Putamen (tissue), 1 donor: ENCODE measurements around the gene RTL5.
"Not testable (repeated sequence)": the region's sequence is repeated elsewhere in the genome, so short reads cannot be mapped to it uniquely, and the experiment has no call there.

ENCODE experiments used
- DNase-seq: peaks from one replicate; pipeline ENCODE4 v3.0.0-alpha.2; 2016; ENCODE audit warnings: low spot score

RTL5 gene

DNA sequence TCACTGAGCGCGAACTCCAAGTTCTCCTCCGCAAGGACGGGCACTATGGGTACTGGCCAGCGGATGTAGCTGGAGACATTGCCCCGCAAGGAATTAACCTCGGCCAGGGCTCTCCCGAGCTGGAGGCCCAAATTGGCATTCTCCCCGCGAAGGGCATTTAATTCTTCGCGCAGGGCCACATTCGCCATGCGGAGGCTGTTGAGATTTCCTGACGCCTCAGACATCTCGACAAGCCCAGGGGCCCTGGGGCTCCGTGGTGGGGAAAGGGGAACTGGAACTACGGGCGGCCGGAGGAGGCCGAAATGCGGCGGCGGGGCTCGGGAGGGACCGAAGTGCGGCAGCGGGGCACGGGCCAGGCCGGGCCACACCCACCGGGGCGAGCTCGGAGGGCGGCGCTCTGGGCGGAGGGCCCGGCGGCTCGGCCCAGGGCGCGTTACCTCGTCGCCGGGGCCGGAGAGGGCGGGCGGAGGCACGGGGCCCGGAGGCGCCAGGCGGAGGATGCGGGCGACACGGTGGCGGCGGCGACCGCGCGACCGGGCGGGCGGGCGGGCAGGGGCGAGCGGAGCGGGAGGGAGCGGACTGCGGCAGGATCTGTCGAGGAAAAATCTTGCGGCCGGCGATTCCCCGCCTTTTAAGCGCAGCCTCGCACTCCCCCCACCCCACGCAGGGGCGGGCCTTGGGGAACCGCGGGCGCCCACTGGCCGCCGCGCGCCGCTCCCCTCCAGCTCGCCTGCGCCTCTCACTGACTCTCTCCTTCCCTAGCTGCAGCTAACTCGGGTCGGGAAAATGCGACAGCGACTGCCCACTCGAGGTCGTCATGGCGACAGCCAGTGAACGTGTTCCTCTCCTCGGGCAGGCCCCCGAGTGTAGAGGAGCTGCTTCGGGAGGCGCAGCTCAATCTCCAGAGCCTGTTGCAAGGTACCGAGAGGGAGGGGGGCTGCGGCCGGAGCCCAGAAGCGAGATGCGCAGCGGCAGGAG, at the start of gene RTL5:
TSS of gene RTL5 (minus strand) at position 599 of the 978 bp plus-strand sequence.
- DNase-seq, result peak; percentile 89

DNA sequence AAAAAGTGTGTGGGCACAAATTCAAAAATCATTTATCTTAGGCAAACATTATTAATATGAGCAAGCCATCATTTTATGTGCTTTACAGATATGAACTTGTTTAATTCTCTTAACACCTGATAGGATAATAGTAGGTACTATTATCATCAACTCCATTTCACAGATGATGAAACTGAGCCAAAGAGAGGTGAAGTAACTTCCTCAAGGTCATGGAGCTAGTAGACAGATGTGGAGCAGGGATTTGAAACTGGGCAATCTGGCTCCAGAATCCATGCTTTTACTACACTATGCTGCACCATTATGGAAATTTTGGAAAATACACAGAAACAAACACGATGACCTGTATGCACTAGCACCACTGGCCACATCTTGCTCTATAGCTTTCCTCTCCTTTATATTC, 48.8 kb upstream of the RTL5 start:
- DNase-seq, result no peak

DNA sequence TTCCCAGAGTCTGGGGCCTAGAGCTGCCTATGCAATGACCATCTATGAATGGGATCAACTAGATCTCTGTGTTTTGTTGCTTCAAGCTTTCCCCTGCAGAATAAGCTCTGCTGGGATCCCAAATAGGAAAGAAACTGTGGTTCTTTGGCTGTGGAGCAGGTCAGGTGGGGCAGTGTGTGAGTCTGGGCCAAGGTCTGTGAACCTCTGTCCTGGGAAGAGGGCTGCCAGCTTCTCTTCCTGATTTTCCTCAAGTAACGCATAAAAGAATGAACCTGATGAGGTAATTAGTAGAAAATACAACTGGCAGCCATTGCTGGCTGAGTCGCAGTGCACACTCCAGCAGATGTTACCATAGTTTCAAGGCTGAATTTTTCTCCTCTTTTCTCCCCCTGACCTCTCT, 45.3 kb upstream of the RTL5 start:
- no peak for DNase-seq

DNA sequence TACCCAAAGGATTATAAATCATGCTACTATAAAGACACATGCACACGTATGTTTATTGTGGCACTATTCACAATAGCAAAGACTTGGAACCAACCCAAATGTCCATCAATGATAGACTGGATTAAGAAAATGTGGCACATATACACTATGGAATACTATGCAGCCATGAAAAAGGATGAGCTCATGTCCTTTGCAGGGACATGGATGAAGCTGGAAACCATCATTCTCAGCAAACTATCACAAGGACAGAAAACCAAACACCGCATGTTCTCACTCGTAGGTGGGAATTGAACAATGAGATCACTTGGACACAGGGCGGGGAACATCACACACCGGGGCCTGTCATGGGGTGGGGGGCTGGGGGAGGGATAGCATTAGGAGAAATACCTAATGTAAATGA, 44.6 kb upstream of the RTL5 start:
- DNase-seq, result not testable (repeated sequence)

GRCh38 chrX:72169008-72169728, 37.5 kb upstream of the RTL5 start:
- DNase-seq, result no peak

DNA sequence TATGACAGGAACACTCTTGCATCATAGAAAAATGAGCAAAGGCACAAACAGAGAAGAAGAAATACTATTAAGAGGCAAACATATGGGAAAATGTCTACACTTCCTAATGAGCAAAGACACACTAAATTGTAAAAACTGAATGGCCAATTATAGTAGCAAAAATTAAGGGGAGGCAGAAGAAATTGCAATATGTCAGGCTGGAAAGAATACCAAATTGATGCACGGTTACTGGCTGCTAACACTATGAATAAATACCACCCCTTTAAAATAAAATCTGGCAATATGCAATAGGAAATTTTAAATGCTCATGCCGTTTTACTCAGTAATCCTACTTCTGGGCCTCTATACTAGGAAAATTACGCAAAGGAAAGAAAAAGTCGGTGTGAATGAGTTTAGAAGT, 33.8 kb upstream of the RTL5 start:
- no peak for DNase-seq

GRCh38 chrX:72159769-72160168, 28.1 kb upstream of the RTL5 start:
- no peak for DNase-seq

DNA sequence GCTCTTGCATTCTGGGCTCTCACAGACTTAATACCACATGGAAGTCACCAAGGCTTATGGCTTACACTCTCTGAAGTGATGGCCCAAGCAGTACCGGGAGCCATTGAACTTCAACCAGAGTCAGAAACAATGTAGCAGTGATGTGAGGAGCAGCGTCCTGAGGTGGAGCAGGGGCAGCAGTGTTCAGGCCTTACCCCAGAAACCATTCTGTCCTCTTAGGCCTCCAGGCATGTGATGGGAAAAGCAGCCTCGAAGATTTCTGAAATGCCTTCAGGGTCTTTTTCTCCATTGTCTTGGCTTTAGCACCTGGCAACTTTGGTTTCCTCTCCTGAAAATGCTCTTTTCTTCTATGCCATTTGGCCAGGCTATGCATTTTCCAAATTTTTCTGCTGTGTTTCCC, 27.1 kb upstream of the RTL5 start:
- DNase-seq, result no peak

- no peak for DNase-seq
Measured at GRCh38 chrX:72146527-72146926, 14.8 kb upstream of the RTL5 start.

- DNase-seq, result no peak
Measured at GRCh38 chrX:72145181-72145580, 13.5 kb upstream of the RTL5 start.

GRCh38 chrX:72143609-72143907, 11.8 kb upstream of the RTL5 start:
- no peak for DNase-seq

- DNase-seq, result no peak
Measured at GRCh38 chrX:72142794-72143608, 11.3 kb upstream of the RTL5 start.

DNA sequence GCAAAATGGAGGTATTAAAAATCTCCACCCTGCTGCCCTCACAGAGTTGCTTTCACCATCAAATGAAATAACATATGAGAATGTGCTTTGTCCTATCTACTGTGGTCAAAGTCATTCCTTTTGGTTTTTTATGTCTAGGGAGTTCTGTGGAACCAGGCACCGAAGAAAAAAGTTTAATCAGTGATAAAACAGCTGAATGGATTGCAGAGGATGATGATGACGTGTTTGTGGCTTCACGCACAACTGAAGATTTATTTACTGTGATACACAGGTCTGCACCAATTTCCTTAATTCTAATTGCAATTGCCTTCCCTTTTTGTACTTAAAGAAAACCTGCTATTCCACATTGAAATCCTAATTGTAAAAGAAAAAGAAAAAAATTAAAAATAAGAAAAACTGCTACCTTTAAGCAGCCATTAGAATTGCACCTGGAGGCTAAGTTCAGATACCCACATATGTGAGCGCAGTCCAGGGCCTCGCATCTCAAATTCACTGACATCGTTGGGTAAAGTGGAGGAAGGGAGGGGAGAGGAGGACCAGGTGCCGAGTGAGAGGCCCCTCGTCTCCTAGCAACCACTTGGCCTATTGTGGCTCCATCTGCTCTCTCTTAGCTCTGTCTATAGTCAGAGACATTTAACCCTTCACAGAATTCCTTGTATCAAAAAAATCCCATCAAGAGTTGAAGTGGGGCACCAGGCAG, 10.5 kb upstream of the RTL5 start:
- DNase-seq, result no peak

- no peak for DNase-seq
Measured at GRCh38 chrX:72141372-72142004, 9.8 kb upstream of the RTL5 start.

GRCh38 chrX:72139538-72139937, 7.8 kb upstream of the RTL5 start:
- no peak for DNase-seq

- DNase-seq, result no peak
Measured at GRCh38 chrX:72137846-72138495, 6.3 kb upstream of the RTL5 start.

GRCh38 chrX:72133851-72134546, 2.3 kb upstream of the RTL5 start:
- no peak for DNase-seq

GRCh38 chrX:72132456-72132855, 741 bp upstream of the RTL5 start:
- no peak for DNase-seq

- DNase-seq, result no peak
Measured at GRCh38 chrX:72130762-72131250, 909 bp downstream of the RTL5 start.

DNA sequence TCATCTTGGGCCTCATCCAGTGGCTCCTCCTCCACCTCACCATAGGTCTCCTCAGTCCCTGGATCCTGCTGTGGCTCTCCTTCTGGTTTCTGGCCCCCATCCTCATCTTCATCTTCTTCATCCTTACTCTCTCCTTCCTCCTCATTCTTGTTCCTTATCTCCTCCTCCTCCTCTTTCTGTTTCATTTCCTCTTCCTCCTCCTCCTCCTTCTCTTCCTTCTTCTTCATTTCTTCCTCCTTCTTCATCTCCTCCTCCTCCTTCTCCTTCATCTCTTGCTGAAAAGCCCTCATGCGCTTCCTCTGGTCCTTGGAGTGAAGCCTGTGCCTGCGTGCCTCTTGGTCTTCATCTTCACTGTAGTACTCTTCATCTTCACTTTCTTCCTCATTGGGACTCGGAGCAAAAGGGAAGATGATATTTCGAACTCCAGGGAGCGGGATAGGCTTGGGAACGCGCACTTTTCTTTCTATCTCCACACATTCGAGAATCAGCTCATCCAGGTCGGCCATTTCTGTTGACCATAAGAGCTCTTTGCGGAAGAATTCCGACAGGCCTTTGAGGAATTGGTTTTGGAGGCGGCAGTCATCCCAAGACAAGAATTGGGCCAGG, 1.5 kb downstream of the RTL5 start:
- DNase-seq, result no peak
